ENCODE measurements around the gene CADM2.

The CADM2 gene

DNA sequence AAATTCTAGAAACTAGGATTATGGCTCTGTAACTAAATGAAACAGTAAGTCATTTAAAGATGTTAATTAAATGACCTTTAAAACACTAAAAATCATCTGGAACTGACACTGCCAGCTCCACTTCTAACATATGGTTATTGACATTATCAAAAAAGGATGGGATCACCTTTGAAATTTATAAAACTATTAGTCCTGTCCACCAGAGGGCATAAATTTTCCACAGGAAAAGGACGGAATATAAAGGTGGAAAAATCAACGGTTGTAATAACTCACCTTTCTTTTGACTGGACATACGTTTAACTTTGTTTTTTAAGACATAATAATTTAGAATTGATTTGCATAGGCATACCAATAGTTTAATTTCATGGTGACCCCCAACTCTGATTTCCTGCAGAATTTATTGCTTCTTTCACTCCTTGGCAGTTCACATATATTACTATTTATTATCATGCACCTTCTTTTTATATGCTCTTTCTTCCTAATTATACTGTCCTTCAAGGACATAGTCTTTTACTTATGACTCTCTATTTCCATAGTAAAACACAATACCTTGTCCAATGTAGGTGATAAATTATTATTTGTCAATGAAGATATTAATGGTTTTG, 345.7 kb downstream of the CADM2 start:
- H4K8ac ChIP-seq (ENCODE audit: low read length) = no peak overlapping the region
- H3K9ac ChIP-seq (ENCODE audit: low read length) = no peak overlapping the region
- no CpG with 5 or more reads among the region's 3 CpGs for WGBS
- no peak overlapping the region for H2BK15ac ChIP-seq (ENCODE audit: low read depth, poor library complexity, severe bottlenecking)
- H3K27ac ChIP-seq (ENCODE audit: low read length, poor library complexity, severe bottlenecking) = no peak overlapping the region
- no peak overlapping the region for H2BK12ac ChIP-seq (ENCODE audit: low read length in 2 of 2)
- no peak overlapping the region for H2AK5ac ChIP-seq (ENCODE audit: low read length, severe bottlenecking)
- H3K4me2 ChIP-seq (ENCODE audit: low read length, poor library complexity, severe bottlenecking) = no peak overlapping the region
- no peak overlapping the region for H3K4ac ChIP-seq (ENCODE audit: low read depth in 1 of 2, low read length in 2 of 2)
- H2AFZ ChIP-seq (ENCODE audit: low read depth, low read length) = no peak overlapping the region
- no peaks in the 10 kb centered on the region for H3K9me3 ChIP-seq (ENCODE audit: control insufficient read depth, low read length)
- H3K36me3 ChIP-seq (ENCODE audit: control insufficient read depth in 1 of 2, insufficient read depth in 2 of 2, low read depth in 1 of 2, low read length in 2 of 2) = no peaks in the 10 kb centered on the region
- no peak overlapping the region for H3K18ac ChIP-seq (ENCODE audit: low read depth in 1 of 2, low read length in 2 of 2)
- no peak overlapping the region for H4K91ac ChIP-seq (ENCODE audit: low read length)
- no peak overlapping the region for H2BK5ac ChIP-seq (ENCODE audit: low read depth, low read length, poor library complexity, severe bottlenecking)
- H2BK120ac ChIP-seq (ENCODE audit: low read depth, low read length) = no peak overlapping the region
- H3K4me1 ChIP-seq (ENCODE audit: control insufficient read depth, insufficient read depth, low read depth, low read length) = no peaks in the 10 kb centered on the region
- no peak overlapping the region for H3K14ac ChIP-seq (ENCODE audit: low read length in 2 of 2)
- no peak for DNase-seq
- no peak overlapping the region for H3K4me3 ChIP-seq (ENCODE audit: insufficient read depth in 1 of 2, low read depth in 1 of 2, low read length in 2 of 2)
- H3K27me3 ChIP-seq (ENCODE audit: control insufficient read depth in 1 of 2, insufficient read depth in 1 of 2, low read length in 2 of 2) = no peaks in the 10 kb centered on the region
- H3K79me1 ChIP-seq (replicated peaks; ENCODE audit: low read length, poor library complexity, severe bottlenecking) = no peaks in the 10 kb centered on the region
- no peak overlapping the region for H3K23ac ChIP-seq (ENCODE audit: low read length in 2 of 2)

DNA sequence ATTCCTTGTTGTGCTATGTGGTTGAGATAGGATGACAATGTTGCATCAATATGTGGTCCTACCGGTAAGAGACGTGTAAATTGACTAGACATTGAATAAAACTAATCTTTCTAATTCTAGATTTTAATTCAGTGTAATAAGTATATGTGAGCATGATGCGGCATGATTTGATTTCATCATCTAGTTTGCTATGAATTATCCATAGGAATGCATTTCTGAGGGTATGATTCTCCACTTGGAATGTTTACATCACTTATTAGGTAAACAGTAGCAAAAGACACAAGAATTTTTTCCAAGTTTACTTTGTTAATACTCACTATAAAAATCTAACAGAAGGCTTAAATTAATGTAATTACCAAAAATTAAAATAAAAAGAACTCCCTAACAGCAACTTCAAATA, 353.5 kb downstream of the CADM2 start:
- H2BK12ac ChIP-seq (ENCODE audit: low read length in 2 of 2) = no peak overlapping the region
- H3K9ac ChIP-seq (ENCODE audit: low read length) = no peak overlapping the region
- no peak overlapping the region for H3K4ac ChIP-seq (ENCODE audit: low read depth in 1 of 2, low read length in 2 of 2)
- no peaks in the 10 kb centered on the region for H3K36me3 ChIP-seq (ENCODE audit: control insufficient read depth in 1 of 2, insufficient read depth in 2 of 2, low read depth in 1 of 2, low read length in 2 of 2)
- WGBS = no CpG with 5 or more reads among the region's 3 CpGs
- no peak overlapping the region for H4K91ac ChIP-seq (ENCODE audit: low read length)
- H3K23ac ChIP-seq (ENCODE audit: low read length in 2 of 2) = no peak overlapping the region
- H3K14ac ChIP-seq (ENCODE audit: low read length in 2 of 2) = no peak overlapping the region
- no peak overlapping the region for H2AFZ ChIP-seq (ENCODE audit: low read depth, low read length)
- no peaks in the 10 kb centered on the region for H3K9me3 ChIP-seq (ENCODE audit: control insufficient read depth, low read length)
- H3K79me1 ChIP-seq (replicated peaks; ENCODE audit: low read length, poor library complexity, severe bottlenecking) = no peaks in the 10 kb centered on the region
- H3K27me3 ChIP-seq (ENCODE audit: control insufficient read depth in 1 of 2, insufficient read depth in 1 of 2, low read length in 2 of 2) = no peaks in the 10 kb centered on the region
- no peak overlapping the region for H3K27ac ChIP-seq (ENCODE audit: low read length, poor library complexity, severe bottlenecking)
- H3K4me2 ChIP-seq (ENCODE audit: low read length, poor library complexity, severe bottlenecking) = no peak overlapping the region
- H2BK5ac ChIP-seq (ENCODE audit: low read depth, low read length, poor library complexity, severe bottlenecking) = no peak overlapping the region
- H3K4me1 ChIP-seq (ENCODE audit: control insufficient read depth, insufficient read depth, low read depth, low read length) = no peaks in the 10 kb centered on the region
- no peak overlapping the region for H2BK120ac ChIP-seq (ENCODE audit: low read depth, low read length)
- no peak overlapping the region for H3K18ac ChIP-seq (ENCODE audit: low read depth in 1 of 2, low read length in 2 of 2)
- no peak for DNase-seq
- H3K4me3 ChIP-seq (ENCODE audit: insufficient read depth in 1 of 2, low read depth in 1 of 2, low read length in 2 of 2) = no peak overlapping the region
- H2BK15ac ChIP-seq (ENCODE audit: low read depth, poor library complexity, severe bottlenecking) = no peak overlapping the region
- no peak overlapping the region for H2AK5ac ChIP-seq (ENCODE audit: low read length, severe bottlenecking)
- no peak overlapping the region for H4K8ac ChIP-seq (ENCODE audit: low read length)

DNA sequence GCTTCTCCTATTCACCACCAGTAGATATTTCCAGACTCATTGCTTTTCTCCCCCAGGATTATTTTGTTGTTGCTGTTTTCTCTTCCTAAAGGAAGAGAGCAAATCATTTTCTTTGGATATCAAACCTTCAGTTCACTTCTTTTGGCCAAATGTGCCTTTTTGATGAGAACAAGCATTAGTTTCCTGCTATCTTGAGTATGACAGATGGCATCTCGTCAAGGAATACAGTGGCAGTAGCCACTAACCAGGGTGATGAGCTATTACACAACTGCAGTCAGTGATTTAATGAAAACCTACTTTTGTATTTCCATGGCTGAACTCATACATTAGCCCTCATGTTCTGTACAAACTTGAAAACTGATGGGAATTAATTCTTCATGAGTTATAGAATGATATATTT, 354.6 kb downstream of the CADM2 start:
- H4K91ac ChIP-seq (ENCODE audit: low read length) = no peak overlapping the region
- H2BK12ac ChIP-seq (ENCODE audit: low read length in 2 of 2) = no peak overlapping the region
- H3K23ac ChIP-seq (ENCODE audit: low read length in 2 of 2) = no peak overlapping the region
- no peak overlapping the region for H3K4me2 ChIP-seq (ENCODE audit: low read length, poor library complexity, severe bottlenecking)
- no peak overlapping the region for H4K8ac ChIP-seq (ENCODE audit: low read length)
- no peak overlapping the region for H3K27ac ChIP-seq (ENCODE audit: low read length, poor library complexity, severe bottlenecking)
- no peaks in the 10 kb centered on the region for H3K36me3 ChIP-seq (ENCODE audit: control insufficient read depth in 1 of 2, insufficient read depth in 2 of 2, low read depth in 1 of 2, low read length in 2 of 2)
- 86% methylated on average over 1 of the region's 1 CpG for WGBS
- H3K4me3 ChIP-seq (ENCODE audit: insufficient read depth in 1 of 2, low read depth in 1 of 2, low read length in 2 of 2) = no peak overlapping the region
- no peak overlapping the region for H2AFZ ChIP-seq (ENCODE audit: low read depth, low read length)
- H3K79me1 ChIP-seq (replicated peaks; ENCODE audit: low read length, poor library complexity, severe bottlenecking) = no peaks in the 10 kb centered on the region
- H2BK5ac ChIP-seq (ENCODE audit: low read depth, low read length, poor library complexity, severe bottlenecking) = no peak overlapping the region
- H3K9me3 ChIP-seq (ENCODE audit: control insufficient read depth, low read length) = no peaks in the 10 kb centered on the region
- H3K4ac ChIP-seq (ENCODE audit: low read depth in 1 of 2, low read length in 2 of 2) = no peak overlapping the region
- H3K27me3 ChIP-seq (ENCODE audit: control insufficient read depth in 1 of 2, insufficient read depth in 1 of 2, low read length in 2 of 2) = no peaks in the 10 kb centered on the region
- H2BK120ac ChIP-seq (ENCODE audit: low read depth, low read length) = no peak overlapping the region
- no peak overlapping the region for H2AK5ac ChIP-seq (ENCODE audit: low read length, severe bottlenecking)
- no peak overlapping the region for H3K14ac ChIP-seq (ENCODE audit: low read length in 2 of 2)
- H3K9ac ChIP-seq (ENCODE audit: low read length) = no peak overlapping the region
- H2BK15ac ChIP-seq (ENCODE audit: low read depth, poor library complexity, severe bottlenecking) = no peak overlapping the region
- H3K18ac ChIP-seq (ENCODE audit: low read depth in 1 of 2, low read length in 2 of 2) = no peak overlapping the region
- no peaks in the 10 kb centered on the region for H3K4me1 ChIP-seq (ENCODE audit: control insufficient read depth, insufficient read depth, low read depth, low read length)
- no peak for DNase-seq

DNA sequence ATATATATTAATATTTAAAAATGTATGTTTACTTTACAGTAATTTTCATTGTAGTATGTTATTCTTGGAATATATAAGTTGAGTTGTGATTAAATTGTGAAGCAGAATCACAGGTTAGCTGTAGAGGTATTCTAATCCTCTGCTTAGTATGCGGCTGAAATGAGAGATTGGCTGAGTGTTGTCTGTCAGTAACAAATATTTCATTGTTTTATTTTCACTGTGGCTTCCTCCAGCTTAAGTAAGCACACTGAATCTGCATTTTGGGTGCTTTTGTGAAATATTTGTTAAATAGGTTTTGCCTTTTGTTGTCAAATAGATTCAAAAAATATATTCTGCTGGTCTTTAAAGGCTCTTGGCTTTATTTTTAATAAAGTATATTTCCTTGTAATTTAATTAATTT, 357.5 kb downstream of the CADM2 start:
- Histone ChIP-seq H3K4me1 (ENCODE audit: control insufficient read depth, insufficient read depth, low read depth, low read length) (no peaks in the 10 kb centered on the region), H2BK12ac (ENCODE audit: low read length in 2 of 2) (no peak overlapping the region), H3K4ac (ENCODE audit: low read depth in 1 of 2, low read length in 2 of 2) (no peak overlapping the region), H2BK15ac (ENCODE audit: low read depth, poor library complexity, severe bottlenecking) (no peak overlapping the region), H3K14ac (ENCODE audit: low read length in 2 of 2) (no peak overlapping the region), H3K4me3 (ENCODE audit: insufficient read depth in 1 of 2, low read depth in 1 of 2, low read length in 2 of 2) (no peak overlapping the region), H3K36me3 (ENCODE audit: control insufficient read depth in 1 of 2, insufficient read depth in 2 of 2, low read depth in 1 of 2, low read length in 2 of 2) (no peaks in the 10 kb centered on the region), H4K8ac (ENCODE audit: low read length) (no peak overlapping the region), H2AK5ac (ENCODE audit: low read length, severe bottlenecking) (no peak overlapping the region), H3K23ac (ENCODE audit: low read length in 2 of 2) (no peak overlapping the region), H2AFZ (ENCODE audit: low read depth, low read length) (no peak overlapping the region), H3K79me1 (replicated peaks; ENCODE audit: low read length, poor library complexity, severe bottlenecking) (no peaks in the 10 kb centered on the region), H3K27ac (ENCODE audit: low read length, poor library complexity, severe bottlenecking) (no peak overlapping the region), H3K9me3 (ENCODE audit: control insufficient read depth, low read length) (no peaks in the 10 kb centered on the region), H4K91ac (ENCODE audit: low read length) (no peak overlapping the region), H3K18ac (ENCODE audit: low read depth in 1 of 2, low read length in 2 of 2) (no peak overlapping the region), H3K4me2 (ENCODE audit: low read length, poor library complexity, severe bottlenecking) (no peak overlapping the region), H2BK120ac (ENCODE audit: low read depth, low read length) (no peak overlapping the region), H3K9ac (ENCODE audit: low read length) (no peak overlapping the region), H3K27me3 (ENCODE audit: control insufficient read depth in 1 of 2, insufficient read depth in 1 of 2, low read length in 2 of 2) (no peaks in the 10 kb centered on the region), H2BK5ac (ENCODE audit: low read depth, low read length, poor library complexity, severe bottlenecking) (no peak overlapping the region)
- WGBS = 86% methylated on average over 1 of the region's 1 CpG
- DNase-seq = no peak

Data from mesenchymal stem cell (in vitro differentiated cells and primary cell).